Breast epithelium (tissue), 4 donors: ENCODE data around the gene DOP1A. TPM values are rescaled to one million over a fixed set of nuclear protein-coding genes. Genes with fewer than 3 reads are reported as not detected.

Experiments
- DNase-seq, 2 donors: peaks; one replicate each; pipeline ENCODE4 v3.0.0-alpha.2; 2019; ENCODE audit warnings: low spot score in 2 of 2
- H3K27ac ChIP-seq, 2 donors: fragments of 200-600 bp; sonication (generic) in 1 of 2; one replicate each; pipeline ENCODE4 v1.5.1; 2016 to 2019; ENCODE audit warnings: mild to moderate bottlenecking in 1 of 2
- H3K27me3 ChIP-seq, 2 donors: fragments of 200-600 bp; sonication (generic) in 1 of 2; one replicate each; pipeline versions ENCODE4 v1.5.1 to v1.6.0; 2017 to 2019; ENCODE audit warnings: control low read depth in 1 of 2, mild to moderate bottlenecking in 1 of 2
- H3K36me3 ChIP-seq: fragments of 200-600 bp; one replicate; pipeline ENCODE4 v1.5.1; 2019
- H3K4me1 ChIP-seq, 2 donors: fragments of 200-600 bp; sonication (generic); one replicate each; pipeline ENCODE4 v1.5.1; 2016 to 2019; ENCODE audit warnings: control low read depth in 1 of 2
- H3K4me3 ChIP-seq, 3 donors: fragments of 200-600 bp; sonication (generic); 1 replicate in 2 of 3; 2 replicates in 1 of 3; pipeline ENCODE4 v1.5.1; 2016 to 2019; ENCODE audit warnings: mild to moderate bottlenecking in 3 of 3, moderate library complexity in 2 of 3
- H3K9me3 ChIP-seq, 2 donors: fragments of 200-600 bp; sonication (generic) in 1 of 2; one replicate each; pipeline ENCODE4 v1.5.1; 2016 to 2019; ENCODE audit warnings: control low read depth in 1 of 2
- CTCF ChIP-seq, 3 donors: fragments of 450-650 bp; IDR thresholded peaks; one replicate each; pipeline ENCODE4 v1.5.1; 2016 to 2017; ENCODE audit warnings: antibody characterized with exemption in 3 of 3, mild to moderate bottlenecking in 3 of 3, moderate library complexity in 3 of 3
- POLR2A ChIP-seq: fragments of 450-650 bp; IDR thresholded peaks from one replicate; pipeline ENCODE4 v1.6.1; 2016; ENCODE audit warnings: antibody characterized with exemption, mild to moderate bottlenecking, moderate library complexity
- POLR2AphosphoS5 ChIP-seq, 3 donors: sonication (generic); formaldehyde crosslinking; IDR thresholded peaks; one replicate each; pipeline ENCODE4 v1.6.1; 2017; ENCODE audit warnings: antibody characterized with exemption in 3 of 3
- intact Hi-C: fragments of 100-400 bp; cut with DNase I; formaldehyde crosslinking; loops from one replicate; pipeline ENCODE4 v1.15.1; 2023; ENCODE audit warnings: low total_unique reads
- total RNA-seq, 3 donors: library from RNA; depleted of rRNA; stranded (reverse); fragments of >200 nt; gene quantifications; one replicate each; pipeline ENCODE4 v1.1.0, GENCODE V29; 2016

The DOP1A gene
- total RNA-seq = 10 to 100 TPM; 27.5 to 93.2 (median 56.4) TPM

GRCh38 chr6:83067448-83068439 lies at the start of gene DOP1A:
DOP1A (plus strand) TSS chr6:83067671; CDS start chr6:83096978, 29,307 bp downstream.
- Histone ChIP-seq H3K27me3 (no peaks in the 10 kb centered on the region), H3K4me3 (peak within 1 kb of the TSS; percentile 82 to 95 (median 82)), H3K27ac (peak within 1 kb of the TSS; percentile 89 to 97), H3K36me3 (no peaks in the 10 kb centered on the region), H3K9me3 (no peaks in the 10 kb centered on the region), H3K4me1 (peaks cover 0 to 14% of the 10 kb centered on the region in 2 donors)
- intact Hi-C loops = no loop called here
- peak; percentile 26 for TF ChIP-seq POLR2A
- peak; percentile 75 to 91 (median 90) for TF ChIP-seq CTCF (IDR thresholded peaks at IDR 0.05)
- peak; percentile 24 to 74 (median 57) for TF ChIP-seq POLR2AphosphoS5 (IDR thresholded peaks at IDR 0.05)
- DNase-seq = peak; percentile 93 to 94

DNA sequence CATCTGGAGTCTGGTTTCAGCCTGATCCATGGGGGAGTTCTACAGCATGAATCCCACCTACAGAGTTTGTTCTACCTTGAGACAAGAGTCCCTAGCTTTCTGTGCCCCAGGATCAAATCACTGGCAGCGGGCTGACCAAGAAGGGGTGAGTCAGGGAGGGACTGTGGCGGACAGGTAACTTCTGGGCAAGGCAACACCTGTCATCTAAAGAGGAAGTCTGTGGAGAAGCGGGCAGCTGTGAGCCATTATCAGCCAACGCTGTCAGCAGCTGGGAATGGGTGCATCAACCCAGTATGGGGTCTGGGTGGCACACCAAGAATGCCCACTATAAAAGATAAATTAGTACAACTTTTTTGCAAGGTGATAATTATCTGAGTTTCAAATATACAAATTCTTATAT lies 47.7 kb upstream of the DOP1A start:
- Histone ChIP-seq H3K4me1 (no peaks in the 10 kb centered on the region), H3K27ac (no peak overlapping the region), H3K4me3 (no peak overlapping the region), H3K9me3 (peaks cover 0 to 12% of the 10 kb centered on the region in 2 donors), H3K27me3 (no peaks in the 10 kb centered on the region), H3K36me3 (no peaks in the 10 kb centered on the region)
- no peak for TF ChIP-seq CTCF (IDR thresholded peaks at IDR 0.05)
- TF ChIP-seq POLR2AphosphoS5 (IDR thresholded peaks at IDR 0.05) = no peak
- no peak for TF ChIP-seq POLR2A
- no peak for DNase-seq
- intact Hi-C loops = no loop called here

GRCh38 chr6:83031689-83032088 lies 35.8 kb upstream of the DOP1A start:
- no peak overlapping the region for H3K4me3 ChIP-seq
- no peaks in the 10 kb centered on the region for H3K4me1 ChIP-seq
- H3K27me3 ChIP-seq = no peaks in the 10 kb centered on the region
- no peak overlapping the region for H3K27ac ChIP-seq
- DNase-seq = no peak
- TF ChIP-seq POLR2AphosphoS5 (IDR thresholded peaks at IDR 0.05) (no peak), POLR2A (no peak), CTCF (IDR thresholded peaks at IDR 0.05) (no peak)
- intact Hi-C loops = no loop called here
- peaks cover 9% of the 10 kb centered on the region in 2 donors for H3K9me3 ChIP-seq
- H3K36me3 ChIP-seq = no peaks in the 10 kb centered on the region

DNA sequence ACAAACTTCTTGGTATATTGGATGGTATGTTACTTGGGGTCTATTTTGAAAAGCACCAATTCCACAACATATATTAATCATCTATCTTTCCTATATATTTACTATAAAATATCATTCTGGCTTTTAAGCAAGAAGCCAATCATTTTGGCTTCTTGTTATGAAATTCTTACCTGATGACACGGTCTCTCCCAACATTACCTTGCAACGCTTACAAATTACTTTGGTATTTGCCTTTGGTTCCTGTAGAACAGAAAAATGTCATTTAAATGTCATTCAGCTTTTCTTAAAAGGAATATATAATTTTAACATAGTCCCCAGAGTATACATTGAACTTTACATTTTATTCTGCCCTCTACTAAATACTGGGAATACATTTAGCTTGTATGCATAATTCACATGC lies 29.2 kb upstream of the DOP1A start:
- no peak for DNase-seq
- no peak overlapping the region for H3K27ac ChIP-seq
- TF ChIP-seq POLR2AphosphoS5 (IDR thresholded peaks at IDR 0.05) (no peak), CTCF (IDR thresholded peaks at IDR 0.05) (no peak), POLR2A (no peak)
- no peaks in the 10 kb centered on the region for H3K36me3 ChIP-seq
- no peaks in the 10 kb centered on the region for H3K4me1 ChIP-seq
- H3K27me3 ChIP-seq = no peaks in the 10 kb centered on the region
- intact Hi-C loops = no loop called here
- H3K9me3 ChIP-seq = no peaks in the 10 kb centered on the region
- no peak overlapping the region for H3K4me3 ChIP-seq

GRCh38 chr6:83042467-83043053 lies 24.9 kb upstream of the DOP1A start:
- no peak for TF ChIP-seq POLR2A
- no peak for TF ChIP-seq CTCF (IDR thresholded peaks at IDR 0.05)
- no peak for TF ChIP-seq POLR2AphosphoS5 (IDR thresholded peaks at IDR 0.05)
- Histone ChIP-seq H3K4me3 (no peak overlapping the region), H3K27ac (no peak overlapping the region), H3K36me3 (no peaks in the 10 kb centered on the region), H3K4me1 (no peaks in the 10 kb centered on the region), H3K27me3 (no peaks in the 10 kb centered on the region), H3K9me3 (no peaks in the 10 kb centered on the region)
- intact Hi-C loops = no loop called here
- no peak for DNase-seq
